Stimulated activated naive CD8-positive, alpha-beta T cell treated with anti-CD3 and anti-CD28 coated beads, Interleukin-15, amount 100 ng/mL, for 72 hours (primary cell): ENCODE measurements around the gene ECEL1.

Experiments used
- ATAC-seq: fragments of 150-1000 bp; cut with Tn5 transposase; 2 replicates; pipeline ENCODE4 v1.10.0; 2021; ENCODE audit warnings: mild to moderate bottlenecking, moderate library complexity
- DNase-seq, 2 donors: peaks; one replicate each; pipeline ENCODE4 v3.0.0; 2021 to 2022
- H3K27ac Mint-ChIP-seq, 2 donors: one replicate each; pipeline ENCODE4 v1.8.0; 2022; ENCODE audit warnings: mild to moderate bottlenecking in 2 of 2, mixed read lengths in 2 of 2, moderate library complexity in 2 of 2
- H3K27me3 Mint-ChIP-seq: one replicate; pipeline ENCODE4 v1.8.0; 2022; ENCODE audit warnings: mixed read lengths
- H3K4me1 Mint-ChIP-seq: one replicate; pipeline ENCODE4 v1.8.0; 2022; ENCODE audit warnings: mild to moderate bottlenecking, mixed read lengths
- H3K4me3 Mint-ChIP-seq, 2 donors: one replicate each; pipeline ENCODE4 v1.8.0; 2022; ENCODE audit warnings: mild to moderate bottlenecking in 2 of 2, mixed read lengths in 2 of 2, moderate library complexity in 1 of 2
- H3K9me3 Mint-ChIP-seq, 2 donors: one replicate each; pipeline ENCODE4 v1.8.0; 2022; ENCODE audit warnings: mixed read lengths in 2 of 2

ECEL1 gene

GRCh38 chr2:232525791-232526371, 38.2 kb upstream of the ECEL1 start, which contains the start of gene CHRND:
TSS of gene CHRND (plus strand) at chr2:232526160. CDS start at chr2:232526216, 56 bp downstream.
- Mint-ChIP-seq H3K27me3 (peaks cover 76% of the 10 kb centered on the region), H3K4me3 (no peak within 1 kb of the TSS), H3K9me3 (no peaks in the 10 kb centered on the region), H3K27ac (no peak within 1 kb of the TSS), H3K4me1 (peaks cover 40% of the 10 kb centered on the region)
- ATAC-seq, result peak; percentile 3
- no peak for DNase-seq

- no peak for ATAC-seq
- no peaks in the 10 kb centered on the region for H3K9me3 Mint-ChIP-seq
These were observed 37.6 kb upstream of the ECEL1 start for GRCh38 chr2:232525199-232525598.

GRCh38 chr2:232524771-232525170, 37.1 kb upstream of the ECEL1 start:
- peaks cover 40% of the 10 kb centered on the region for H3K4me1 Mint-ChIP-seq
- no peaks in the 10 kb centered on the region for H3K9me3 Mint-ChIP-seq
- peaks cover 76% of the 10 kb centered on the region for H3K27me3 Mint-ChIP-seq
- DNase-seq, result no peak
- no peak overlapping the region for H3K27ac Mint-ChIP-seq
- ATAC-seq, result no peak
- no peak overlapping the region for H3K4me3 Mint-ChIP-seq

More at GRCh38 chr2:232525199-232525598, 37.6 kb upstream of the ECEL1 start:
- Mint-ChIP-seq H3K4me3 (no peak overlapping the region), H3K4me1 (peaks cover 40% of the 10 kb centered on the region), H3K27ac (no peak overlapping the region), H3K27me3 (peaks cover 76% of the 10 kb centered on the region)
- DNase-seq, result no peak

GRCh38 chr2:232523682-232524597, 36.3 kb upstream of the ECEL1 start:
- no peaks in the 10 kb centered on the region for H3K9me3 Mint-ChIP-seq
- H3K4me3 Mint-ChIP-seq, result peak overlapping the region in 1 of 2 donors; percentile 54
- H3K27ac Mint-ChIP-seq, result no peak overlapping the region
- H3K27me3 Mint-ChIP-seq, result peaks cover 74% of the 10 kb centered on the region
- DNase-seq (peak; percentile 45 to 50), ATAC-seq (peak; percentile 60)
- H3K4me1 Mint-ChIP-seq, result peaks cover 35% of the 10 kb centered on the region

- peaks cover 29% of the 10 kb centered on the region for H3K4me1 Mint-ChIP-seq
- no peaks in the 10 kb centered on the region for H3K9me3 Mint-ChIP-seq
- ATAC-seq, result no peak
- peak overlapping the region; percentile 35 to 42 for H3K4me3 Mint-ChIP-seq
- no peak for DNase-seq
- H3K27ac Mint-ChIP-seq, result no peak overlapping the region
- H3K27me3 Mint-ChIP-seq, result peaks cover 74% of the 10 kb centered on the region
These were observed 35.7 kb upstream of the ECEL1 start for GRCh38 chr2:232523402-232523681.

- peaks cover 74% of the 10 kb centered on the region for H3K27me3 Mint-ChIP-seq
- H3K27ac Mint-ChIP-seq, result no peak overlapping the region
- ATAC-seq (peak; percentile 2), DNase-seq (no peak)
- peaks cover 25% of the 10 kb centered on the region for H3K4me1 Mint-ChIP-seq
- no peaks in the 10 kb centered on the region for H3K9me3 Mint-ChIP-seq
- H3K4me3 Mint-ChIP-seq, result peak overlapping the region; percentile 39 to 42
These were observed 35.2 kb upstream of the ECEL1 start for GRCh38 chr2:232522623-232523401.

- peak; percentile 61 for ATAC-seq
- Mint-ChIP-seq H3K27me3 (peaks cover 77% of the 10 kb centered on the region), H3K27ac (no peak overlapping the region), H3K4me3 (peak overlapping the region; percentile 39 to 42), H3K9me3 (no peaks in the 10 kb centered on the region), H3K4me1 (peaks cover 25% of the 10 kb centered on the region)
- peak; percentile 62 to 80 for DNase-seq
These were observed 34.5 kb upstream of the ECEL1 start for GRCh38 chr2:232521959-232522622.

- no peak overlapping the region for H3K27ac Mint-ChIP-seq
- H3K4me3 Mint-ChIP-seq, result no peak overlapping the region
- no peaks in the 10 kb centered on the region for H3K9me3 Mint-ChIP-seq
- DNase-seq (no peak), ATAC-seq (no peak)
- H3K4me1 Mint-ChIP-seq, result peaks cover 25% of the 10 kb centered on the region
- peaks cover 80% of the 10 kb centered on the region for H3K27me3 Mint-ChIP-seq
These were observed 33.5 kb upstream of the ECEL1 start for GRCh38 chr2:232521098-232521497.

GRCh38 chr2:232520489-232520888, 32.9 kb upstream of the ECEL1 start:
- H3K4me3 Mint-ChIP-seq, result no peak overlapping the region
- peaks cover 77% of the 10 kb centered on the region for H3K27me3 Mint-ChIP-seq
- H3K4me1 Mint-ChIP-seq, result peaks cover 25% of the 10 kb centered on the region
- DNase-seq (no peak), ATAC-seq (no peak)
- no peaks in the 10 kb centered on the region for H3K9me3 Mint-ChIP-seq
- no peak overlapping the region for H3K27ac Mint-ChIP-seq

GRCh38 chr2:232519581-232520438, 32.2 kb upstream of the ECEL1 start, which contains the start of gene PRSS56:
TSS of gene PRSS56 (plus strand) at chr2:232520388. CDS start at chr2:232520599, 211 bp downstream.
- ATAC-seq, result no peak
- Mint-ChIP-seq H3K27me3 (peaks cover 74% of the 10 kb centered on the region), H3K9me3 (no peaks in the 10 kb centered on the region), H3K27ac (no peak within 1 kb of the TSS), H3K4me3 (no peak within 1 kb of the TSS), H3K4me1 (peaks cover 25% of the 10 kb centered on the region)
- DNase-seq, result no peak

GRCh38 chr2:232518844-232519243, 31.2 kb upstream of the ECEL1 start:
- Mint-ChIP-seq H3K4me1 (peaks cover 18% of the 10 kb centered on the region), H3K27me3 (peaks cover 64% of the 10 kb centered on the region), H3K27ac (no peak overlapping the region), H3K4me3 (no peak overlapping the region), H3K9me3 (no peaks in the 10 kb centered on the region)
- no peak for DNase-seq
- ATAC-seq, result no peak

GRCh38 chr2:232516551-232516950, 28.9 kb upstream of the ECEL1 start:
- no peak for ATAC-seq
- Mint-ChIP-seq H3K27me3 (peaks cover 46% of the 10 kb centered on the region), H3K27ac (no peak overlapping the region), H3K4me3 (no peak overlapping the region), H3K4me1 (peaks cover 4% of the 10 kb centered on the region), H3K9me3 (no peaks in the 10 kb centered on the region)
- no peak for DNase-seq

GRCh38 chr2:232515639-232516038, 28.0 kb upstream of the ECEL1 start:
- no peak overlapping the region for H3K27ac Mint-ChIP-seq
- peaks cover 37% of the 10 kb centered on the region for H3K27me3 Mint-ChIP-seq
- H3K9me3 Mint-ChIP-seq, result no peaks in the 10 kb centered on the region
- ATAC-seq (no peak), DNase-seq (no peak)
- H3K4me3 Mint-ChIP-seq, result no peak overlapping the region
- no peaks in the 10 kb centered on the region for H3K4me1 Mint-ChIP-seq

GRCh38 chr2:232513353-232513752, 25.7 kb upstream of the ECEL1 start:
- H3K27ac Mint-ChIP-seq, result no peak overlapping the region
- H3K4me3 Mint-ChIP-seq, result no peak overlapping the region
- ATAC-seq, result no peak
- H3K27me3 Mint-ChIP-seq, result peaks cover 22% of the 10 kb centered on the region
- no peaks in the 10 kb centered on the region for H3K9me3 Mint-ChIP-seq
- DNase-seq, result no peak
- H3K4me1 Mint-ChIP-seq, result no peaks in the 10 kb centered on the region
